ENCODE measurements around the gene MEGF6.

DNA sequence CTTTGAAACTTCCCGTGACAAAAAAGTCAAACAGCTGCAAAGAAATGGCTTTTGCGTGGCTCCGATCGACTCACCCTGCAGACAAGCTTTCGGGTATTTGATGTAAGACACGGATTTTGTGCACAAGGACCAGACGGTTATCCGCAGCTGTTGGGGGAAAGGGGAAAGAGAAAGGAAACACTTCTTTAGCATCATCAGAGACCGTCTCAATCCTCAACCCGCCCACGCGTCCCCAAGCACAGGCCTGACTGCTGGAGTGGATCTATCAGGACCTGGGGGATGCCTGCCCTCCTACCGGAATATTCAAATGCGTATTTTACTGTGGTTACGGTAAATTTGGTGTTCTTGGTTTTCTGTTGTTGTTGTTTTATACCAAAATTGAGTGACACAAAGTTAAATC is 27.4 kb upstream of the MEGF6 start:
- TF ChIP-seq HSF4 (CRISPR knock-in tag; IDR thresholded peaks at IDR 0.05; ENCODE audit: borderline replicate concordance) (no peak), TAF1 (IDR thresholded peaks at IDR 0.05; ENCODE audit: control insufficient read depth, extremely low read depth, insufficient read depth, low read length, severe bottlenecking) (no peak), EGR1 (conservative IDR thresholded peaks at IDR 0.05) (0 out of 2 replicates have a peak, but pooled peaks have one; percentile 12), MTA3 (IDR thresholded peaks at IDR 0.05; ENCODE audit: borderline replicate concordance) (no peak), HMG20B (CRISPR knock-in tag; IDR thresholded peaks at IDR 0.05) (no peak), NFIC (IDR thresholded peaks at IDR 0.05) (no peak), ELK1 (CRISPR knock-in tag; IDR thresholded peaks at IDR 0.05) (no peak), STAT5B (CRISPR knock-in tag; IDR thresholded peaks at IDR 0.05) (no peak), TCFL5 (CRISPR knock-in tag; conservative IDR thresholded peaks at IDR 0.05) (no peak), HMG20A (CRISPR knock-in tag; conservative IDR thresholded peaks at IDR 0.05) (no peak), PHB2 (IDR thresholded peaks at IDR 0.05; ENCODE audit: low read depth) (no peak)
- TF ChIP-seq, protein P1, sequence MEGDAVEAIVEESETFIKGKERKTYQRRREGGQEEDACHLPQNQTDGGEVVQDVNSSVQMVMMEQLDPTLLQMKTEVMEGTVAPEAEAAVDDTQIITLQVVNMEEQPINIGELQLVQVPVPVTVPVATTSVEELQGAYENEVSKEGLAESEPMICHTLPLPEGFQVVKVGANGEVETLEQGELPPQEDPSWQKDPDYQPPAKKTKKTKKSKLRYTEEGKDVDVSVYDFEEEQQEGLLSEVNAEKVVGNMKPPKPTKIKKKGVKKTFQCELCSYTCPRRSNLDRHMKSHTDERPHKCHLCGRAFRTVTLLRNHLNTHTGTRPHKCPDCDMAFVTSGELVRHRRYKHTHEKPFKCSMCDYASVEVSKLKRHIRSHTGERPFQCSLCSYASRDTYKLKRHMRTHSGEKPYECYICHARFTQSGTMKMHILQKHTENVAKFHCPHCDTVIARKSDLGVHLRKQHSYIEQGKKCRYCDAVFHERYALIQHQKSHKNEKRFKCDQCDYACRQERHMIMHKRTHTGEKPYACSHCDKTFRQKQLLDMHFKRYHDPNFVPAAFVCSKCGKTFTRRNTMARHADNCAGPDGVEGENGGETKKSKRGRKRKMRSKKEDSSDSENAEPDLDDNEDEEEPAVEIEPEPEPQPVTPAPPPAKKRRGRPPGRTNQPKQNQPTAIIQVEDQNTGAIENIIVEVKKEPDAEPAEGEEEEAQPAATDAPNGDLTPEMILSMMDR (IDR thresholded peaks at IDR 0.05 in 2 of 3, conservative IDR thresholded peaks at IDR 0.05 in 1 of 3; ENCODE audit: insufficient read depth in 2 of 3, low read depth in 1 of 3, low read length in 3 of 3): no peak

Measured in K562 (cell line).